CD4-positive, alpha-beta T cell treated with Interferon alpha-2 for 1 hour (primary cell): ENCODE results near the gene GATM.
"Not testable (repeated sequence)": the region's sequence is repeated elsewhere in the genome, so short reads cannot be mapped to it uniquely, and the experiment has no call there.

Experiments
- DNase-seq, 2 donors: peaks; one replicate each; pipeline ENCODE4 v3.0.0-alpha.2; 2020 to 2022

GATM gene

GRCh38 chr15:45387380-45388007 lies 9.2 kb upstream of the GATM start:
- no peak for DNase-seq

DNA sequence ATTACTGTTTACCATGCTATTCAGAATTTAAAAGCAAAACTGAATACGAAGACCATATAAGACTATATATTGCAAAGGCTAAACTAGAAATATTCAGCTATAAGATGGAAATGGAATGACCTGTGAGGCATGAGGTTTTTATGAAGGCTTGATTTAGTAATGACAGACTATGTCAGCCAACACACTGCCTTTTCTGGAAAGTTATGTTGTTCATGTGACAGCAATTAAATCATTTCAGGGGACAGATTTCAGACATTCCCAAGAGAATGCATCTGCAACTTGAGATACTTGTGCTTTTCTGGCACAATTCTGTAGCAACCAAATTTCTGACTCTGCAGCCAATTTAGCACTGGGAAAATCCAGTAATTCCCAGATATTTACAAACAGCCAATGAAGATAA lies 8.6 kb upstream of the GATM start:
- no peak for DNase-seq

GRCh38 chr15:45386420-45386819 lies 8.1 kb upstream of the GATM start:
- no peak for DNase-seq

- no peak for DNase-seq
These were observed 7.2 kb upstream of the GATM start for GRCh38 chr15:45385590-45385989.

- DNase-seq, result no peak
These were observed 6.4 kb upstream of the GATM start for GRCh38 chr15:45384700-45385099.

GRCh38 chr15:45378913-45379262 lies 544 bp upstream of the GATM start:
- DNase-seq, result no peak

DNA sequence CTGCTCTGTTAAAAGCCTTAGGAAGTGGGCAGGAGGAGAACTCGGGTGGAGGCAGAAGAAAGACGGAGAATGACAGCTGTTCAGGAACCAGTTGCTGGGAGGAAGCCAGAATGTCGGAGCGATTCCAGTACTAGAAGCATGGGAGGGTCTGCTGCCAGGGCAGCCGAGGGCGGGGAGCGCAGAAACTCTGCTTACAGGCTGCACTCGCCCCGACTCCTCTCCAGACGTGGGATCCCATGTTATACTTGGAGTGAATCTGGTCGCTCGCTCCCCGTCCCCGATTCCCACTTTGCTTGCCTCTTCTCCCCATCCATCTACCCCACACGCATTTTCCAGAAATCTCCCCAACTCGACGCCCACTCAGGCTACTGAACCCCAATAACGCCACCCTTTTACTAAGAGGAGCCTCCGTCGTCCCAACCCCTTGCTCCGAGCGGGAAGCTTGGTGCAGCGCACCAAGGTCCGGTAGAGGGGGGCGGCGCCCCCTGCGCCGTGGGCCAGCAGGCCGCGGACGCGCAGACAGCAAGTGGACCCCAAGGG lies 665 bp downstream of the GATM start:
- no peak for DNase-seq

DNA sequence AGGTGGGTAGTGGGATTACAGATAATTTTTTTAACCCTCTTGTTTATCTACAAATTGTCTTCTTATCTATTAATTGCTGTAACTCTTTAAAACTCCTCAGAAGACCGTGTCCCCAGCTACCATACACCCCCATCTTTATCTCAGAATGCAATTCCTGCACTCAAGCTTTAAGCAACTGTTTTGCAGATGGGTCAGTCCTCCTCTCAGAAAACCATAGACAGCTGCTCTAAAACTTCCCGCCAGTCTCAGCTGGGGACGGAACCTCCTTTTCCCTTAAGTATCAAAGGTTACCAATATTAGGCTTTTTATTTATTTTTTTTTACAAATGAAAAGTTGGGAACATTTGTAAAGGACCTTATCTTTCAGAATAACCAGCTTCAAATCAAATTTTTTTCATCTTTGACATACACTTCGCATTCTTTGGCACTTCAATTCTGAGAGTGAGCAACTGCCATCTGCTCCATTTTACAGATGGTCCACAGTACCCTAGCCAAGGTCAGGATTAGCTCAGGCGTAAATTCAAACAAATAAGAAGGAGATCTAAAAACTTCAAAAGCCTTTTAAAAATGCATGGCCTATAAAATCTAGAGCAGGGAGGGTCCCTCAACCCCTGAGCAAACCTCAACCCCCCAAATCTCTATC lies 1.3 kb downstream of the GATM start:
- DNase-seq, result no peak

- no peak for DNase-seq
These were observed 1.9 kb downstream of the GATM start for GRCh38 chr15:45376300-45376928.

DNA sequence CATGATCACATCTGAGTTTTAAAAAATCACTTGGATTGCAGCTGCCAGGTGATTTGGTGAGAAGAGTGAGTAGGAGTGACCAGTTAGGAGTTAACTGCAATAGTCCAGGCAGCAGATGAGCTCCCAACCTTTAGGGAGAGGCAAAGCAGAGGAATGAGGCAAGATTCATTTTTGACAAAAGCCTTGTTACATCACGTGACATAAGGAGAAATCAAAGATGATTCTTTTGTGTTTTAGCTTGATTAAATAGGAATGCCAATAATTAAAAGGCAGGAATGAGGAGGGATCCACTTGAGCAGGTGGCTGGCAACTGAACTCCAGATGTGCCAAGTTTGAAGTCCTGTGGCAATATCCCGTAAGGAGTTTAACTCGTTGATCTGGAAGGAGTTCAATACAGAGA lies 2.5 kb downstream of the GATM start:
- no peak for DNase-seq

GRCh38 chr15:45373976-45374375 lies 4.4 kb downstream of the GATM start:
- no peak for DNase-seq

GRCh38 chr15:45372041-45372995 lies 6.0 kb downstream of the GATM start:
- DNase-seq, result no peak

- no peak for DNase-seq
These were observed 6.8 kb downstream of the GATM start for GRCh38 chr15:45371546-45371945.

GRCh38 chr15:45370042-45370441 lies 8.3 kb downstream of the GATM start:
- DNase-seq, result not testable (repeated sequence)

DNA sequence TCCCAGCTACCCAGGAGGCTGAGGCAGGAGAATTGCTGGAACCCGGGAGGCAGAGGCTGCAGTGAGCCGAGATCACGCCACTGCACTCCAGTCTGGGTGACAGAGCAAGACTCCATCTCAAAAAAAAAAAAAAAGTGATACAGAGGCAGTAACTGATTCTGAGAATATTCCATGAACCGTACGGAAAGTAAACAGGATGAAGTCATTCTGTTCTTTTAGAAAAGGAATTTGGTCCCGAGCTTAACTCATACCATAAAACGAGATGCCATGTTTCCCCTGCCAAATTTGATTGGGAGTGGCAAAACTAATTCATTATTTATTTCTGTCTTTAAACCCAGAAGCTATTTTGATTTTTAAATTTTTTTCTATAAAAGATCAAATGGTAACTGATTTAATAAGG lies 11.1 kb downstream of the GATM start:
- not testable (repeated sequence) for DNase-seq

GRCh38 chr15:45364271-45364670 lies 14.1 kb downstream of the GATM start:
- no peak for DNase-seq

- no peak for DNase-seq
These were observed 14.5 kb downstream of the GATM start for GRCh38 chr15:45363801-45364200.

- no peak for DNase-seq
These were observed 15.0 kb downstream of the GATM start for GRCh38 chr15:45363334-45363733.

- DNase-seq, result no peak
These were observed 15.9 kb downstream of the GATM start for GRCh38 chr15:45362419-45362818.

GRCh38 chr15:45361878-45362277 lies 16.5 kb downstream of the GATM start:
- no peak for DNase-seq

GRCh38 chr15:45355860-45356259 lies 22.5 kb downstream of the GATM start:
- no peak for DNase-seq

- no peak for DNase-seq
These were observed 23.6 kb downstream of the GATM start for GRCh38 chr15:45354711-45355110.

- no peak for DNase-seq
These were observed 27.1 kb downstream of the GATM start for GRCh38 chr15:45351227-45351626.
